DND-41 (cell line): Measurements from ENCODE around the gene UFL1.

Experiments
- ATAC-seq: fragments of 200-7000 bp; cut with Tn5 transposase; 3 replicates; pipeline ENCODE4 v1.9.1; 2021; ENCODE audit warnings: low read depth; ENCODE audit not compliant: insufficient read depth
- DNase-seq: peaks from one replicate; pipeline ENCODE4 v3.0.0-alpha.2; 2020
- H2AFZ ChIP-seq: 2 replicates; pipeline ENCODE4 v1.6.0; 2012; ENCODE audit warnings: low read depth, low read length
- H3K27ac ChIP-seq: 2 replicates; pipeline ENCODE4 v1.5.1; 2012; ENCODE audit warnings: low read length, inconsistent platforms
- H3K27me3 ChIP-seq: fragments of 200-600 bp; sonication (generic); 2 replicates; pipeline ENCODE4 v1.6.0; 2012; ENCODE audit warnings: low read length, mild to moderate bottlenecking, inconsistent platforms; ENCODE audit not compliant: insufficient read depth, poor library complexity
- H3K36me3 ChIP-seq: 2 replicates; pipeline ENCODE4 v1.5.1; 2012; ENCODE audit warnings: low read length, inconsistent platforms; ENCODE audit not compliant: insufficient read depth
- H3K4me1 ChIP-seq: 2 replicates; pipeline ENCODE4 v1.5.1; 2012; ENCODE audit warnings: mild to moderate bottlenecking, low read length; ENCODE audit not compliant: insufficient read depth
- H3K4me2 ChIP-seq: 2 replicates; pipeline ENCODE4 v1.6.0; 2012; ENCODE audit warnings: mild to moderate bottlenecking, moderate library complexity, low read length, inconsistent platforms; ENCODE audit not compliant: insufficient read depth
- H3K4me3 ChIP-seq, 2 experiments: fragments of 200-600 bp in 1 of 2; shearing (Covaris generic) in 1 of 2; 2 replicates each; pipeline ENCODE4 v1.5.1; 2012 to 2016; ENCODE audit warnings: inconsistent platforms in 2 of 2, low read length in 2 of 2, mild to moderate bottlenecking in 2 of 2, low read depth in 1 of 2, moderate library complexity in 1 of 2
- H3K79me2 ChIP-seq: 2 replicates; pipeline ENCODE4 v1.6.0; 2012; ENCODE audit warnings: low read length, inconsistent platforms; ENCODE audit not compliant: insufficient read depth
- H3K9ac ChIP-seq: 2 replicates; pipeline ENCODE4 v1.6.0; 2012; ENCODE audit warnings: low read depth, mild to moderate bottlenecking, inconsistent platforms, low read length, moderate library complexity
- H3K9me3 ChIP-seq: 2 replicates; pipeline ENCODE4 v1.5.1; 2012; ENCODE audit warnings: low read length, moderate library complexity, mild to moderate bottlenecking, inconsistent platforms; ENCODE audit not compliant: insufficient read depth, severe bottlenecking
- H4K20me1 ChIP-seq: 2 replicates; pipeline ENCODE4 v1.6.0; 2012; ENCODE audit warnings: low read length; ENCODE audit not compliant: insufficient read depth
- CTCF ChIP-seq: IDR thresholded peaks from 2 replicates; pipeline ENCODE4 v1.5.1; 2012; ENCODE audit warnings: borderline replicate concordance, low read length, moderate library complexity, mild to moderate bottlenecking; ENCODE audit not compliant: poor library complexity, severe bottlenecking; ENCODE audit errors: extremely low read depth
- EZH2 ChIP-seq: IDR thresholded peaks from 3 replicates; pipeline ENCODE4 v1.6.1; 2012; ENCODE audit warnings: borderline replicate concordance, low read depth, mild to moderate bottlenecking, moderate library complexity, low read length, inconsistent platforms; ENCODE audit not compliant: severe bottlenecking

UFL1 gene

GRCh38 chr6:96499781-96500180 lies 21.8 kb upstream of the UFL1 start:
- H3K79me2 ChIP-seq, result no peaks in the 10 kb centered on the region
- no peak for TF ChIP-seq EZH2
- no peak for TF ChIP-seq CTCF
- peaks cover 8% of the 10 kb centered on the region for H3K4me1 ChIP-seq
- ATAC-seq (peak; percentile 94), DNase-seq (peak; percentile 55)
- peak overlapping the region; percentile 48 for H3K4me2 ChIP-seq
- H3K27me3 ChIP-seq, result no peaks in the 10 kb centered on the region
- no peaks in the 10 kb centered on the region for H3K9me3 ChIP-seq
- H3K4me3 ChIP-seq, result peak overlapping the region in 1 of 2 experiments; percentile 23; a peak in 1 of 4 replicates
- H4K20me1 ChIP-seq, result no peaks in the 10 kb centered on the region
- no peak overlapping the region for H3K9ac ChIP-seq
- no peak overlapping the region for H3K27ac ChIP-seq
- H2AFZ ChIP-seq, result peak overlapping the region; percentile 46; the same call in 1 of the 2 replicates
- no peaks in the 10 kb centered on the region for H3K36me3 ChIP-seq

DNA sequence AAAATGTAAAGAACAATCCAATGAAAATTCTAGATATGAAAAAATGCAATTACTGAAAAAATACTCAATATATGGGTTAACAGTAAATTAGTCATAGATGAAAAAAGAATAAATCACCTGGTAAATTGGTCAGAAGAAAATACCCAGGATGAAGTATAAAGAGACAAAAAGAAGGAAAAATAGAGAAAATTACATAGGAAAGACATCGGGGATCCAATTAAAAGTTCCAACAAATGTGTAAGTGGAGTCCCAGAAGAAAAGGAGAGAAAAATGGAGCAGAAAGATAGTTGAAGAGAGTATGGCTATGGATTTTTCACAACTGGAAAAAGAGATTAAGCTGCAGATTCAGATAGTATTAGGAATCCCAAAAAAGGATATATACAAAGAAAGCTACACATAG lies 18.7 kb upstream of the UFL1 start:
- TF ChIP-seq CTCF (no peak), EZH2 (no peak)
- H3K4me3 ChIP-seq, result no peak overlapping the region
- no peak overlapping the region for H2AFZ ChIP-seq
- H3K4me1 ChIP-seq, result peaks cover 8% of the 10 kb centered on the region
- no peaks in the 10 kb centered on the region for H3K9me3 ChIP-seq
- no peak overlapping the region for H3K9ac ChIP-seq
- no peaks in the 10 kb centered on the region for H3K27me3 ChIP-seq
- no peak overlapping the region for H3K27ac ChIP-seq
- ATAC-seq, result no peak
- no peaks in the 10 kb centered on the region for H3K79me2 ChIP-seq
- no peak overlapping the region for H3K4me2 ChIP-seq
- no peaks in the 10 kb centered on the region for H3K36me3 ChIP-seq
- no peak for DNase-seq
- H4K20me1 ChIP-seq, result no peaks in the 10 kb centered on the region

DNA sequence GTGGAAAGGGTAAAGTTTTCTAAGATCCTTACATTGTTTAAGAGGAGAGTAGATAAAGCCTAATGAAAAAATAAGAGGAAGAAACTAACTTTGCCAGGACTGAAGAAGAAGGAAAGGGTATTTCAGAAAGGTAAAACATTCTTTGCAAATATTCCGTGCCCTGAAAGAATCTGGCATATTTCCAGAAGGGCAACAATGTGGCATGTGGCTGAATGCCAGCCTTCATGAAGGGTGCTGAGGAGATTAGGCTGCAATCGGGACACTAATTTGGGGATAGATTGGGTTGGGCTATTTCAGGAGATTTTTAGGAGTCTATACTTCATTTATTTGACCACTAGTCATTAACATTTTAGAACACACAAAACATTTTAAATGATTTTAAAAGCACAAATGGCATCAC lies 16.2 kb upstream of the UFL1 start:
- H3K27ac ChIP-seq, result no peak overlapping the region
- TF ChIP-seq CTCF (no peak), EZH2 (no peak)
- no peaks in the 10 kb centered on the region for H3K36me3 ChIP-seq
- H3K9ac ChIP-seq, result no peak overlapping the region
- H3K4me3 ChIP-seq, result no peak overlapping the region
- ATAC-seq (no peak), DNase-seq (no peak)
- H3K4me1 ChIP-seq, result no peaks in the 10 kb centered on the region
- no peaks in the 10 kb centered on the region for H3K27me3 ChIP-seq
- H3K4me2 ChIP-seq, result no peak overlapping the region
- no peak overlapping the region for H2AFZ ChIP-seq
- H4K20me1 ChIP-seq, result no peaks in the 10 kb centered on the region
- no peaks in the 10 kb centered on the region for H3K9me3 ChIP-seq
- no peaks in the 10 kb centered on the region for H3K79me2 ChIP-seq

DNA sequence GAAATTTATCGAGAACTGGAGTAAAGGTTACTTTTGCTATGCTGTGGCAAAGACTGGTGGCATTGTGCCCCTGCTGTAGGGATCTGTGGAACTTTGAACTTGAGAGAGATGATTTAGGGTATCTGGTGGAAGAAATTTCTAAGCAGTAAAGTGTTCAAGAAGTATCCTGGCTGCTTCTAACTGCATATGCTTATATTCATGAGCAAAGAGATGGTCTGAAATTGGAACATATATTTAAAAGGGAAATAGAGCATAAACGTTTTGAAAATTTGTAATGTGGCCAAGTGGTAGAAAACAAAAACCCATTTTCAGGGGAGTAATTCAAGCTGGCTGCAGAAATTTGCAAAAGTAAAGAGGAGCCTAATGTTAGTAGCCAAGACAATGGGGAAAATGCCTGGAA lies 12.3 kb upstream of the UFL1 start:
- TF ChIP-seq CTCF (no peak), EZH2 (no peak)
- Histone ChIP-seq H3K79me2 (no peaks in the 10 kb centered on the region), H3K9ac (no peak overlapping the region), H3K9me3 (no peaks in the 10 kb centered on the region), H3K27me3 (no peaks in the 10 kb centered on the region), H3K4me2 (no peak overlapping the region), H3K27ac (no peak overlapping the region), H3K4me1 (no peaks in the 10 kb centered on the region), H2AFZ (no peak overlapping the region), H4K20me1 (no peaks in the 10 kb centered on the region), H3K36me3 (no peaks in the 10 kb centered on the region), H3K4me3 (no peak overlapping the region)
- DNase-seq (no peak), ATAC-seq (no peak)
